A549 (cell line): ENCODE measurements around the gene TRIM29. TPM values are rescaled to one million over a fixed set of nuclear protein-coding genes. Genes with fewer than 3 reads are reported as not detected.

Experiments used
- ATAC-seq, 2 experiments: fragments of 200-7000 bp in 1 of 2; fragments of >200 bp in 1 of 2; cut with Nextera tagmentation in 1 of 2; cut with Tn5 transposase in 1 of 2; 3 replicates each; pipeline versions ENCODE4 v1.8.0 to v1.9.1; 2018 to 2020; ENCODE audit warnings: mild to moderate bottlenecking in 1 of 2, moderate library complexity in 1 of 2
- CTCF ChIA-PET: fragments of 300-600 bp; sonication (Branson Sonifier 250); formaldehyde crosslinking; extraction: SDS; loops from one replicate; lab custom pipeline; 2021; ENCODE audit warnings: antibody characterized with exemption, inconsistent platforms; lab: Yijun Ruan, JAX
- POLR2A ChIA-PET: fragments of 350-600 bp; formaldehyde crosslinking; extraction: SDS; loops from one replicate; lab custom pipeline; 2021; ENCODE audit warnings: antibody characterized with exemption, inconsistent platforms; lab: Yijun Ruan, JAX
- DNase-seq, 2 experiments: peaks; one replicate each; pipeline versions ENCODE4 v3.0.0 to v3.0.0-alpha.2; 2011 to 2016; ENCODE audit warnings: low read depth in 1 of 2, low spot score in 1 of 2
- FAIRE-seq: peaks from 2 replicates; lab custom pipeline; 2011; peaks lifted over from hg19 to GRCh38; lab: Jason Lieb, UNC
- H3K27ac ChIP-seq, 2 experiments: fragments of >200 bp; sonication (Bioruptor Twin); formaldehyde crosslinking; 3 replicates each; pipeline ENCODE4 v1.5.1; 2016 to 2017
- H3K4me1 ChIP-seq: fragments of >200 bp; sonication (Bioruptor Twin); formaldehyde crosslinking; 3 replicates; pipeline ENCODE4 v1.6.1; 2016
- H3K4me2 ChIP-seq: fragments of >200 bp; sonication (Bioruptor Twin); formaldehyde crosslinking; 3 replicates; pipeline ENCODE4 v1.6.1; 2016
- H3K4me3 ChIP-seq: fragments of >200 bp; sonication (Bioruptor Twin); formaldehyde crosslinking; 3 replicates; pipeline ENCODE4 v1.5.1; 2016
- H3K9me3 ChIP-seq: fragments of >200 bp; sonication (Bioruptor Twin); formaldehyde crosslinking; 3 replicates; pipeline ENCODE4 v1.6.1; 2016
- BCL3 ChIP-seq: fragments of >200 bp; sonication (Bioruptor Twin); formaldehyde crosslinking; IDR thresholded peaks from 3 replicates; pipeline ENCODE4 v1.6.1; 2016
- CBX2 ChIP-seq: fragments of 200-600 bp; sonication (generic); IDR thresholded peaks from 2 replicates; pipeline ENCODE4 v1.6.1; 2016; ENCODE audit warnings: low read depth, mild to moderate bottlenecking, borderline replicate concordance
- CHD2 ChIP-seq: fragments of 150-350 bp; IDR thresholded peaks from 2 replicates; pipeline ENCODE4 v1.6.1; 2014; ENCODE audit warnings: low read length; ENCODE audit not compliant: partially characterized antibody
- CTCF ChIP-seq: fragments of >200 bp; sonication (Bioruptor Twin); formaldehyde crosslinking; IDR thresholded peaks from 3 replicates; pipeline ENCODE4 v1.5.1; 2016
- EHMT2 ChIP-seq: fragments of 200-600 bp; sonication (generic); IDR thresholded peaks from 2 replicates; pipeline ENCODE4 v1.6.1; 2016; ENCODE audit warnings: antibody characterized with exemption, low read depth, mild to moderate bottlenecking, moderate library complexity
- ESRRA ChIP-seq: fragments of 150-350 bp; IDR thresholded peaks from 2 replicates; pipeline ENCODE4 v1.6.1; 2014; ENCODE audit warnings: mild to moderate bottlenecking, low read length, borderline replicate concordance
- FOSL2 ChIP-seq, 2 experiments: fragments of 450-650 bp in 1 of 2; fragments of >200 bp in 1 of 2; sonication (Bioruptor Twin) in 1 of 2; formaldehyde crosslinking; IDR thresholded peaks; 2 replicates each; pipeline versions ENCODE4 v1.5.0 to v1.6.1; 2016 to 2020; ENCODE audit warnings: mild to moderate bottlenecking in 1 of 2, moderate library complexity in 1 of 2
- GATA3 ChIP-seq: IDR thresholded peaks from 2 replicates; pipeline ENCODE4 v1.6.1; 2012; ENCODE audit warnings: borderline replicate concordance
- HDAC2 ChIP-seq: fragments of 200-600 bp; sonication (generic); IDR thresholded peaks from 2 replicates; pipeline ENCODE4 v1.6.1; 2016
- HMGXB4 ChIP-seq: fragments of 250-450 bp; sonication (Bioruptor Pico); IDR thresholded peaks from 2 replicates; pipeline ENCODE4 v1.5.0; 2021; ENCODE audit warnings: mild to moderate bottlenecking, moderate library complexity, borderline replicate concordance
- HOXB13 ChIP-seq: fragments of 250-450 bp; sonication (Bioruptor Pico); IDR thresholded peaks from 2 replicates; pipeline ENCODE4 v1.5.0; 2020; ENCODE audit warnings: low read depth, mild to moderate bottlenecking, moderate library complexity
- HOXB5 ChIP-seq: fragments of 250-450 bp; sonication (Bioruptor Pico); IDR thresholded peaks from 2 replicates; pipeline ENCODE4 v1.5.0; 2020; ENCODE audit warnings: mild to moderate bottlenecking, moderate library complexity
- KDM5A ChIP-seq: fragments of 200-600 bp; sonication (generic); IDR thresholded peaks from 2 replicates; pipeline ENCODE4 v1.6.1; 2016; ENCODE audit warnings: antibody characterized with exemption, mild to moderate bottlenecking
- MYC ChIP-seq: IDR thresholded peaks from 2 replicates; pipeline ENCODE4 v1.6.1; 2012; ENCODE audit warnings: mild to moderate bottlenecking, inconsistent platforms, low read length, improper control_type of control experiment, borderline replicate concordance
- NFE2L2 ChIP-seq: fragments of 150-350 bp; conservative IDR thresholded peaks from 2 replicates; pipeline ENCODE4 v1.6.1; 2014; ENCODE audit warnings: low read length
- NPAS2 ChIP-seq: fragments of 250-450 bp; sonication (Bioruptor Pico); IDR thresholded peaks from 2 replicates; pipeline ENCODE4 v1.8.0; 2022; ENCODE audit warnings: mild to moderate bottlenecking, moderate library complexity, borderline replicate concordance
- POLR2AphosphoS2 ChIP-seq: conservative IDR thresholded peaks from 2 replicates; pipeline ENCODE4 v1.6.1; 2012; ENCODE audit warnings: low read length, improper control_type of control experiment, inconsistent platforms
- RCOR1 ChIP-seq: fragments of 150-350 bp; IDR thresholded peaks from 2 replicates; pipeline ENCODE4 v1.6.1; 2014; ENCODE audit warnings: antibody characterized with exemption, low read length, low read depth
- RFX5 ChIP-seq: fragments of 450-650 bp; IDR thresholded peaks from 2 replicates; pipeline ENCODE4 v1.7.1; 2014; ENCODE audit warnings: antibody characterized with exemption, mild to moderate bottlenecking, moderate library complexity
- RNF2 ChIP-seq: fragments of 200-600 bp; sonication (generic); IDR thresholded peaks from 2 replicates; pipeline ENCODE4 v1.6.1; 2016; ENCODE audit warnings: low read depth, mild to moderate bottlenecking, antibody characterized with exemption, moderate library complexity, borderline replicate concordance
- SMC3 ChIP-seq: fragments of >200 bp; sonication (Bioruptor Twin); formaldehyde crosslinking; IDR thresholded peaks from 3 replicates; pipeline ENCODE4 v1.6.1; 2018; ENCODE audit warnings: inconsistent platforms
- TFCP2L1 ChIP-seq: fragments of 250-450 bp; sonication (Bioruptor Pico); IDR thresholded peaks from 2 replicates; pipeline ENCODE4 v1.5.0; 2021; ENCODE audit warnings: mild to moderate bottlenecking
- ZFP36 ChIP-seq: fragments of 450-650 bp; IDR thresholded peaks from 2 replicates; pipeline ENCODE4 v1.6.1; 2014; ENCODE audit warnings: borderline replicate concordance; ENCODE audit not compliant: partially characterized antibody
- WGBS: methylation state at CpG from one replicate; pipeline ENCODE4 v1.1.6; 2017; ENCODE audit errors: missing lambda C conversion rate; 5-methylcytosine and 5-hydroxymethylcytosine counted together
- polyA plus RNA-seq, 4 experiments: library from polyadenylated mRNA; depleted of rRNA in 3 of 4; stranded (reverse); fragments of >200 nt; fragmentation: RNase III in 1 of 4; extraction: RNeasy Plus Mini Kit Qiagen cat#74134 plus additional on column Dnase treatment in 1 of 4; gene quantifications; 2 replicates in 3 of 4; 3 replicates in 1 of 4; pipeline ENCODE4 v1.2.3, GENCODE V29; 2011 to 2017
- TF ChIP-seq, protein P1 (sequence below): IDR thresholded peaks from 2 replicates; pipeline ENCODE4 v1.6.1; 2012
- TF ChIP-seq, protein P2 (sequence below): IDR thresholded peaks from 2 replicates; pipeline ENCODE4 v1.6.1; 2012
- TF ChIP-seq, protein P3 (sequence below): IDR thresholded peaks from 2 replicates; pipeline ENCODE4 v1.6.1; 2012; ENCODE audit warnings: low read depth, borderline replicate concordance

The TRIM29 gene
- polyA plus RNA-seq, 2 of the 4 experiments (the other 2 are of a cell fraction): 2.7 to 3.6 TPM

DNA sequence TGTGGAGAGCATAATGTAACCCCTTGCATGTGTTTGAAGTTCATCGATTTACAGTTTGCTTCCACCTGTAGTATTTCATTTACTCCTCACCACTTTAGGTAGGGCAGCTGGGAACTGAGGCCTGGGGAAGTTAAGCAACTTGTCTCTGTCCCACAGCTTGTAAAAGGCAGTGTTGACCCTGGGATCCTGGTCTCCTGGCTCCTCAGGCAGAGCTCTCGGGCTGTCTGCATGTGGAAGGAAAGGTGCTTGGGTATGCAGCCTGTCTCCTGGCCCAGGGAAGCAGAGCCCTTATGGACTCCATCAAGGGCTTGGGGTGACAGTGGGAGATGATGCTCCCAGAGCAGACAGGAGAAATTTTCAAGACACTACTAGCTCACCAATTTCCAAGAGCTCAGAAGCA, 49.9 kb downstream of the TRIM29 start:
- ChIA-PET CTCF (interaction anchor here (1.4 to 2.2 kb wide), 2 partner anchors 8 to 20 kb away, joined by 4 to 6 read pairs; no protein-coding TSS in a partner anchor), POLR2A (no interaction called here)
- DNase-seq: no peak
- 17% methylated on average over 1 of the region's 2 CpGs for WGBS
- no peak for FAIRE-seq
- Histone ChIP-seq H3K27ac (no peak overlapping the region), H3K4me3 (no peak overlapping the region), H3K9me3 (peaks cover 14% of the 10 kb centered on the region; the same call in 2 of the 3 replicates), H3K4me1 (no peaks in the 10 kb centered on the region), H3K4me2 (no peak overlapping the region)
- no peak for ATAC-seq
- TF ChIP-seq HOXB13 (CRISPR knock-in tag) (no peak), NFE2L2 (no peak), HOXB5 (no peak), NPAS2 (no peak), EHMT2 (no peak), TFCP2L1 (no peak), BCL3 (no peak), RCOR1 (no peak), POLR2AphosphoS2 (no peak)

DNA sequence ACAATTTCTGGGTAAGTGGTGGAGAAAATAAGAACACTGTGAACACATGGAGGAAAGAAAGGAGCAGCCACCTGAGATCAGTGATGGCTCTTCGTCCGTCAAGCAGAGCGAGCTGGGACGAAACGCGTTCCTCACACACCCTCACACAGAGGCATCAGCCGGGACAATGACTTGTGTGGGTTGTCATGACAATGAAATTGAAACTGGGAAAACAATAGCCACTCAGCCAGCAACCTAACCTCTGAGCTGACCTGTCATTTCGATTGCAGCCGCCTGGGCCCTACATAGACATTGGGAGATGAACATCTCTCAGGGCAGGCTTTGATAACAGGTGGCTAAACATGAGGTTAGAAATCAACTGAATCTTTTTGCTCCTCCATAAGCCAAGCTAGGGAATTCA, 51.3 kb downstream of the TRIM29 start:
- no peak overlapping the region for H3K4me3 ChIP-seq

GRCh38 chr11:120079750-120080610, 57.9 kb downstream of the TRIM29 start:
- 64% methylated on average over 13 of the region's 18 CpGs for WGBS
- CTCF ChIA-PET: interaction anchor here (0.6 to 1.3 kb wide), 2 partner anchors 8 to 423 kb away, joined by 3 to 4 read pairs; no protein-coding TSS in a partner anchor

More for the DNA sequence above, 51.3 kb downstream of the TRIM29 start:
- Histone ChIP-seq H3K9me3 (peaks cover 14% of the 10 kb centered on the region; the same call in 2 of the 3 replicates), H3K4me2 (no peak overlapping the region), H3K27ac (no peak overlapping the region), H3K4me1 (no peaks in the 10 kb centered on the region)
- no peak for FAIRE-seq
- POLR2A ChIA-PET: no interaction called here
- TF ChIP-seq ZFP36 (no peak), HDAC2 (no peak), KDM5A (no peak), SMC3 (no peak), ESRRA (no peak), FOSL2 (IDR thresholded peaks at IDR 0.05) (no peak), FOSL2 (CRISPR knock-in tag; IDR thresholded peaks at IDR 0.05) (no peak)
- TF ChIP-seq, protein P1, sequence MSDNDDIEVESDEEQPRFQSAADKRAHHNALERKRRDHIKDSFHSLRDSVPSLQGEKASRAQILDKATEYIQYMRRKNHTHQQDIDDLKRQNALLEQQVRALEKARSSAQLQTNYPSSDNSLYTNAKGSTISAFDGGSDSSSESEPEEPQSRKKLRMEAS: no peak
- TF ChIP-seq, all 56 proteins: peak for 0
- ATAC-seq: no peak
- WGBS: 80% methylated on average over 9 of the region's 9 CpGs
- no peak for DNase-seq
- CTCF ChIA-PET: interaction anchor here (0.6 to 2.2 kb wide), 2 partner anchors 22 to 360 kb away, joined by 3 to 6 read pairs; no protein-coding TSS in a partner anchor

More at GRCh38 chr11:120079750-120080610, 57.9 kb downstream of the TRIM29 start:
- no peak overlapping the region for H3K27ac ChIP-seq
- TF ChIP-seq GATA3: no peak
- no peak for TF ChIP-seq CTCF
- TF ChIP-seq HDAC2: no peak
- TF ChIP-seq CBX2: no peak
- TF ChIP-seq, protein P2, sequence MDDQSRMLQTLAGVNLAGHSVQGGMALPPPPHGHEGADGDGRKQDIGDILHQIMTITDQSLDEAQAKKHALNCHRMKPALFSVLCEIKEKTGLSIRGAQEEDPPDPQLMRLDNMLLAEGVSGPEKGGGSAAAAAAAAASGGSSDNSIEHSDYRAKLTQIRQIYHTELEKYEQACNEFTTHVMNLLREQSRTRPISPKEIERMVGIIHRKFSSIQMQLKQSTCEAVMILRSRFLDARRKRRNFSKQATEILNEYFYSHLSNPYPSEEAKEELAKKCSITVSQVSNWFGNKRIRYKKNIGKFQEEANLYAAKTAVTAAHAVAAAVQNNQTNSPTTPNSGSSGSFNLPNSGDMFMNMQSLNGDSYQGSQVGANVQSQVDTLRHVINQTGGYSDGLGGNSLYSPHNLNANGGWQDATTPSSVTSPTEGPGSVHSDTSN: no peak
- no peak for TF ChIP-seq CHD2
- no peak for TF ChIP-seq MYC
- no peak for TF ChIP-seq RFX5
- TF ChIP-seq HMGXB4 (CRISPR knock-in tag): no peak
- no peak for TF ChIP-seq RNF2
- TF ChIP-seq, protein P3, sequence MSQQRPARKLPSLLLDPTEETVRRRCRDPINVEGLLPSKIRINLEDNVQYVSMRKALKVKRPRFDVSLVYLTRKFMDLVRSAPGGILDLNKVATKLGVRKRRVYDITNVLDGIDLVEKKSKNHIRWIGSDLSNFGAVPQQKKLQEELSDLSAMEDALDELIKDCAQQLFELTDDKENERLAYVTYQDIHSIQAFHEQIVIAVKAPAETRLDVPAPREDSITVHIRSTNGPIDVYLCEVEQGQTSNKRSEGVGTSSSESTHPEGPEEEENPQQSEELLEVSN: no peak
- H3K9me3 ChIP-seq: peaks cover 13% of the 10 kb centered on the region; the same call in 2 of the 3 replicates
- DNase-seq (no peak), ATAC-seq (no peak), FAIRE-seq (no peak)
- no peak overlapping the region for H3K4me3 ChIP-seq
- POLR2A ChIA-PET: no interaction called here
- no peak overlapping the region for H3K4me2 ChIP-seq
- no peaks in the 10 kb centered on the region for H3K4me1 ChIP-seq
